Epithelial cell of esophagus (primary cell): ENCODE results near the gene ZBTB20.

Experiments
- DNase-seq: peaks from one replicate; pipeline ENCODE4 v3.0.0; 2010; ENCODE audit warnings: low read depth
- H3K4me3 ChIP-seq: 2 replicates; pipeline ENCODE4 v1.5.1; 2011; ENCODE audit warnings: mild to moderate bottlenecking, low read length, control low read depth
- CTCF ChIP-seq: IDR thresholded peaks from 2 replicates; pipeline ENCODE4 v1.5.1; 2011; ENCODE audit warnings: low read depth, mild to moderate bottlenecking, low read length, control low read depth, inconsistent platforms; ENCODE audit not compliant: insufficient read depth; ENCODE audit errors: missing control alignments

The ZBTB20 gene

GRCh38 chr3:114858329-114858728, 288.8 kb downstream of the ZBTB20 start:
- no peak for TF ChIP-seq CTCF
- H3K4me3 ChIP-seq = no peak overlapping the region
- DNase-seq = no peak

- no peak overlapping the region for H3K4me3 ChIP-seq
These were observed 289.8 kb downstream of the ZBTB20 start for GRCh38 chr3:114857299-114857701.

GRCh38 chr3:114856835-114857234, 290.3 kb downstream of the ZBTB20 start:
- no peak overlapping the region for H3K4me3 ChIP-seq
- TF ChIP-seq CTCF = no peak
- DNase-seq = no peak

More at GRCh38 chr3:114857299-114857701, 289.8 kb downstream of the ZBTB20 start:
- no peak for DNase-seq
- TF ChIP-seq CTCF = no peak

- no peak for TF ChIP-seq CTCF
- no peak for DNase-seq
- H3K4me3 ChIP-seq = no peak overlapping the region
These were observed 291.2 kb downstream of the ZBTB20 start for GRCh38 chr3:114855839-114856238.

- DNase-seq = no peak
- no peak for TF ChIP-seq CTCF
These were observed 294.1 kb downstream of the ZBTB20 start for GRCh38 chr3:114852966-114853365.

GRCh38 chr3:114850898-114851297, 296.2 kb downstream of the ZBTB20 start:
- H3K4me3 ChIP-seq = no peak overlapping the region
- DNase-seq = peak; percentile 34
- no peak for TF ChIP-seq CTCF

More at GRCh38 chr3:114852966-114853365, 294.1 kb downstream of the ZBTB20 start:
- no peak overlapping the region for H3K4me3 ChIP-seq

- no peak for TF ChIP-seq CTCF
- no peak overlapping the region for H3K4me3 ChIP-seq
- no peak for DNase-seq
These were observed 298.3 kb downstream of the ZBTB20 start for GRCh38 chr3:114848643-114849350.
